ENCODE measurements around the gene ARMC2.

- TF ChIP-seq CTCF (conservative IDR thresholded peaks at IDR 0.05; ENCODE audit: low read depth in 2 of 2) (no peak), EZH2phosphoT487 (IDR thresholded peaks at IDR 0.05; ENCODE audit: unreplicated experiment) (no peak), POLR2AphosphoS5 (IDR thresholded peaks at IDR 0.05; ENCODE audit: low read depth) (no peak), EZH2 (IDR thresholded peaks at IDR 0.05; ENCODE audit: low read depth, unreplicated experiment) (no peak), STAT1 (IDR thresholded peaks at IDR 0.05; ENCODE audit: unreplicated experiment) (no peak), JUNB (IDR thresholded peaks at IDR 0.05; ENCODE audit: unreplicated experiment) (no peak), REST (IDR thresholded peaks at IDR 0.05; ENCODE audit: unreplicated experiment) (no peak), ZNF114 (CRISPR knock-in tag; IDR thresholded peaks at IDR 0.05) (no peak), CREB1 (CRISPR knock-in tag; IDR thresholded peaks at IDR 0.05; ENCODE audit: low read depth) (no peak), ZNF462 (CRISPR knock-in tag; IDR thresholded peaks at IDR 0.05) (no peak)
Observed at GRCh38 chr6:108946695-108947094, 98.5 kb downstream of the ARMC2 start.

Data from GM23338 (cell line).